Glomerular visceral epithelial cell (primary cell): ENCODE data around the gene ACTG2.

Experiments
- DNase-seq: peaks from one replicate; pipeline ENCODE4 v3.0.0-alpha.2; 2016; ENCODE audit errors: extremely low spot score

Gene ACTG2

DNA sequence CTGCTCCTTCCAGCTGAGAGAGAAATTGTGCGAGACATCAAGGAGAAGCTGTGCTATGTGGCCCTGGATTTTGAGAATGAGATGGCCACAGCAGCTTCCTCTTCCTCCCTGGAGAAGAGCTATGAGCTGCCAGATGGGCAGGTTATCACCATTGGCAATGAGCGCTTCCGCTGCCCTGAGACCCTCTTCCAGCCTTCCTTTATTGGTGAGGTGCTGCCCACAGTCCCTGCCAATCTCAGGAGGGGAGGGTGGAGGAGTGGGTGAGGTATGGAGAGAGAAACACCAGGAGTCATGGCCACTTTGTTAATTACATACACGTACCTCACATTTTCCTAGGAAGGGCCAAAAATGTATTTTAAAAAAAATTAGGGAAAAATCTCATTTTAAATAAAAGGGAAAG is 21.9 kb downstream of the ACTG2 start:
- DNase-seq = no peak

DNA sequence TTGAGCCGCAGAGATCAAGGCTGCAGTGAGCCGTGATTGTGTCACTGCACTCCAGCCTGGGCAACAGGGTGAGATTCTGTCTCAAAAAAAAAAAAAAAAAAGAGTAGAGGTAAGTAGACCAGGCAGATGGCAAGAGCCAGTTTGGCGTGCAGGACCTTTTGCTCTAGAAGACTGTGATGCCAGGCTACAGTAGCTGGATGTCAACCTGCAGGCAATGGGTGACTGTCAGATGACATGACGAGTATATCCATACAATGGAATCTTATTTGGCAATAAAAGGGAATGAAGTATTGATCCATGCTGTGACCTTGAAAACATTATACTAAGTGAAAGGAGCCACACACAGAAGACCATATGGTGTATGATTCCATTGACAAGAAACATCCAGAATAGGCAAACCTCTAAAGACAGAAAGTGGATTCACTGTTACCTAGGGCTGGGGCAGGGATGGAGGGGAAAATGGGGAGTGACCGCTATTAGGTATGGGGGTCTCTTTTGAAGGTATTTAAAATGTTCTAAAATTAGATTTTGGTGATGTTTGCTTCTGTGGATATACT is 22.7 kb downstream of the ACTG2 start:
- DNase-seq = no peak

DNA sequence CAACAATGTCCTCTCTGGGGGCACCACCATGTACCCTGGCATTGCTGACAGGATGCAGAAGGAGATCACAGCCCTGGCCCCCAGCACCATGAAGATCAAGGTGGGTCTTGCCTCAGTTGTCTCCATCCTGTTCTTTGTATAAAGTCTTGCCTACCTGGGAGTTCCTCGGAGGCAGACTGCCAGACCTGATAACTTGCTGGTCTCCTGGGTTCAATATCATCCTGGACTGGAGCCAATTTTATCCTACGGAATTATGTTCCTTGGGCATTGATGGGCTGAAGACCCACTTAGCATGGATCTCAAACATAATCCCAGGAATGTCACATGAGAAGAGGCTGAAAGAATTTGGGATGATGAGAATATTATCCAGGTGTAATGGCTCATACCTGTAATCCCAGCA is 23.9 kb downstream of the ACTG2 start:
- DNase-seq = no peak

DNA sequence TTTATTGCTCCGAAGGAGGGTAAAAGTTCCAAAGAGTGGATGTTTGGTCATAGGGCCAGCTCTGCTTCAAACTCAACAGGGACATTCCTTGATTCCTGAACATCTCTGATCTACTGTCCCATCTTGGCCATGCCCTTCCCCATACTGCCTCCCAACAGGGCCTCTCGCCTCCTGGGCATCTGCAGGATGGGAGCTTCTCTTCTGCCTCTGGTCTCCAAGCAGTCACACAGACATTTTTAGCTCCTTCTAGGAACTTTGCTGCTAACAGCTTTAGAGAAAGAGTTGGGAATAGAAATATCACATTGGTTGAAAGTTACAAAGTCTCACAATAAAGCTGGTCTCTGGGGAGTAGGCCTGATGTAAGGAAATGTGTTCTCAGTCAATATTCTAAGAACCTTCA is 24.5 kb downstream of the ACTG2 start:
- no peak for DNase-seq

DNA sequence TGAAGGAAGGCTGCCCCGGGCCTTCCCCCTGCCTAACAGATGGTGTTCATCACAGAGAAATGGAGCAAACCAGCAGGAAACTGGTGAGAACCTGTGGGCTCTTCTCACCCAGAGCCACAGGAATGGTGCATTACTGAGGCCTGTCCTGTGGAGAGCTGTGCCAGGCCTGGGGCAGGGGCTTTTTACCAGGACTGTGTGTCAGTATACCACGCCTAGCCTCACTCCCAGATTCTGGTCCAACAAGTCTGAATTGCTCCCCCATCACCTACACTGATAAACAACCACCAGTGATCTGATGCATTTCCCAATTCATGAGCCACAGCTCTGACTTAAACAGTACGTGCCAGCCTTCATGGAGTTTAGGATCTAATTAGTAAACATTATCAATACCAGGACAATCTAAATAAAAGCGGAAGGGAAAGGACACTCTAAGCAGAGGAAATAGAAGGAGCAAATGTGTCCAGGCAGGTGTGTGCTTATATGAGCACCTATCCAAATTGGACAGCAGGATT is 24.9 kb downstream of the ACTG2 start:
- DNase-seq = no peak

DNA sequence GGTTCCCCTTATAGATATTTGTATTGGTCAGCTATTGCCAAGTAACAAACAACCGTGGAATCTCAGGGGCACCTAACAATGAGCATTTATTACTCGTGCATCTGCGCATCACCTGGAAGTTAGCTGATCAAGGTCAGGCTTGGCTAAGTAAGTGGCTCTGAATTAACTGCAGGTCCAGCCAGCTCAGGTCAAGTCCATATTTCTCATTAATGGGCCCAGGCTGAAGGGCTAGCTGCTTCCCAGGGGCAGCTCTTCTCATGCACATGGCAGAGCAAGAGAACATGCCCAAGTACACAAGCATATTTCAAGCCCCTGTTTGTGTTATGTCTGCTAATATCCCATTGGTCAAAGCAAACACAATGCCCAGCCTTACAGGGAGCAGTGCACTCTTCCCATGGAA is 26.0 kb downstream of the ACTG2 start:
- no peak for DNase-seq

DNA sequence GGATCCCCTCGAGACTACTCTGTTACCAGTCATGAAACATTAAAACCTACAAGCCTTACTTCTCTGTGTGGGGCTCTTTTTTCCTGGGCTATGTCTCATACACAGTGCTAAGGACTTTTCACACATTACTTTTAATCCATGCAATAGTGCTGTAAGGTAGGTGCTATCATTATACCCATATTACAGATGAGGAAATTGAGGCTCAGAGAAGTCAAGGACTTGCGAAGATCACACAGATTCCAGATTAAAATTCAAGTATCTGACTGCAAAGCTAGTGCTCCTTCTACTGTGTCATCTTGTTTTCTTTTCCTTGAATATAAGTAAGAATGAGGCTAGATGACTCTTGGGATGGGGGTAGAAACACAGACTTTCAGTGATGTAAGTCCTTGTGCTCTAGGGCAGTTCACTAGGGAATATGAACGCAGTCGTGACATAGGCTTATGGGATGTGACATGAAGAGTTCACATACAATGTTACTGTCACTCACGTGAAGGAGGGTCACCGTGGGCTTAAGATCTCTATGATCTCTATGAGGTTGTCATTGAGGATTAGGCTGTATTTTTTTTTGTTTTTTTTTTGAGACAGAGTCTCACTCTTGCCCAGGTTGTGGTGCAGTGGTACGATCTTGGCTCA is 26.9 kb downstream of the ACTG2 start:
- no peak for DNase-seq

DNA sequence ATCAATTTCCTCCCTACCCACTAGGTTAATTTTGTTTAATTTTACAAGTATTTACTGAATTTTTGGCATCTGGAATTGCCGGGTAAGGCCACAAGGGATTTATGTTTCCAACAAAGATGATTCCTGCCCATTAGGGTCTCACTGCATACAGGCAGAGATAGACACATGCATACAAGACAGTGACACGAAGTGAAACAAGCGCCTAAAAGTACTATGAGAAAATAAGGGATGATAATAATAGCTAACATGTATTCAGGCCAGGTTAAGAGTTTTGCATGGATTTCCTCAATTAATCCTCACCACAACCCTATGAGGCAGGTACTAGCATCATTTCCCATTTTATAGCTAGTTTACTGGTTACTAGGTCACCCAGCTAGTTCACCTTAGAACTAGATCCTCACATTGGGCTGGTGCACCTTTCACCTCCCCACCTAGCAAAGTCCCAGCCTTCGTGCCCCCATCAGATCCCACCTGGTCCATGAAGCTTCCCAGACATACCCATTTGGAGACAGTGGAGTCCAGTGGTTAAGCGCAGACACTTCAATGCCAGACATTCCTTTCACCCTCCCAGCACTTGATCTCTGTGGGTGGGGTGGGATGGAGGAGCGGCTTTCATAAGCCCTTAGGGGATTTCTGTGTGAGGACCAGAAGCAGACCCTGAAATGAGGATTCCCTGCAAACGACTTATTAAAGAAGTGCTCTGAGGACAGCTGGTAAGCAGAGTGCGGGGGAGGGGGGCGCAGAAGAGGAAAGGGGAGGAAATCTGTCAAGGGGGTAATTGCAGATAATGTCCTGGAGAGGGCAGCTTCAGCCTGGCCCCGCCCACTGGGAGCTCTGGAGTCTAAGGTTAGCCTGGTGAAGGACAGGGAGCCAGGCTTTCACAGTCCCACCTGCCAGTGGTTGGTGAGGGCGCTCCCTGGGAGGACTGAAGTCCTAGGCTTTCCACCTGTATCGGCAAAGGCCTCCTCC is 28.1 kb downstream of the ACTG2 start:
- no peak for DNase-seq

DNA sequence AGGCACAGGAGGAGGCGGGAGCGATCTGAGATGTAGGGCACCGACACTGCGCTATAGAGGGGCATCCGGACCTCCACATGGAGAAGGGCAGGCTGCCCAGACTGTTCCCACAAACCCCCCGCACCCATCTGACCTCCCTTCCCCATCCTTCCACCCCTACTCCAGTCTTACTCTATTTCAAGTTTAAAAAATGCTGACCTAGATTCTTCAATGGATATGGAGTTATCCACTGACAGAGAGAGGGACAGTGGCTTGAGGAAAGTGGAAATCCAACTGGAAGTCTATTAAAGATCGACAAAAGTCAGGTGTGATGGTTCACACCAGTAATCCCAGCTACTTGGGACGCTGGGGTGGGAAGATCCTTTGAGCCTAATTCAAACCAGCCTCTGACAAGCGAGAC is 28.8 kb downstream of the ACTG2 start:
- no peak for DNase-seq

DNA sequence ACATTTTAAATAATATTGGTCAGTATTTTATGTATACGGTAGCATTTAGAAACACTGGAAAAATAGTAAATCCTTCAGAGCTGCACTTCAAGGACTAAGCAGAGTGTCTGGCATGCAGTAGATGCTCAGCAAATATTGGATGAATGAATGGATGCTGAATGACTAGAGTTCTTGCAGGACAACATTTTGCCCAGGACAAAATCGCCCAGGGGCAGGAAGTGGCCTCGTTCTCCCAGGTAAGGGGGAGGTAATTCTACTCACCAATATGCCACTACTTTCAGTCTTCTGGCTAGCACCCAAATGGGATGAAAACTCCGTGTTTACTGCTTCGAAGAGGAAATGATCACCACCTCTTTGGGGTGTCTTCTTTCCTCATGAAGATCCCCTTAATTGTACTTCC is 29.9 kb downstream of the ACTG2 start:
- no peak for DNase-seq

DNA sequence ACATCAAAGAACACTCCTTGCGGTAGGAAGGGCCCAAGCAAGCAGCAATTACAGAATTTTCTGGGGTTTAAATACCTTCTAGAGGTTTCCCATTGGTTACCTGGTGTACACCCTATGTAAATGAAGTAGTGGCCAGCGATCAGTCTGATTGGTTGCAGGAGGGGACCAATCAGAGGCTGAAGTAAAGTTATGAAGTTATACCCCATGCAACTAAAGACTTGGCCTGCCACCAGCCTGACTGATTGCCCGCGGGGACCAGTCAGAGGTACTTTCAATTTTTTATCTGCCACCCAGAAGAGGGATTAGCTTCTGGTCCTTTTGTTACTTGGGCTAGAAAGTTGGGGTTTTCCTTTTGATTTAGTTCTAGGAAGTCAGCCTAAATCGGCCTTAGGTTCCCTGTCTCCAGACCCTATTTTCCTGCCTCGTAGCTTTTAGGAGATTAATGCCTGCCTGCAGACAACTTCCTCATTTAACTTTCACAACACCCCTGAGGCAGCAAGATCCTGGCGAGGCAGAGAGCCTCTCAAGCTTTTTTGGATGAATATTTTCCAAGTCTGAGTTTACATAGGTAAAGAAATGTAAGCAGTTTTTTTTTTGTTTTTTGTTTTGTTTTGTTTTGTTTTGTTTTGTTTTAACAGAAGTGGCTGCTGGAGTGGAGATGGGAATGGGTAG is 32.4 kb downstream of the ACTG2 start:
- no peak for DNase-seq

DNA sequence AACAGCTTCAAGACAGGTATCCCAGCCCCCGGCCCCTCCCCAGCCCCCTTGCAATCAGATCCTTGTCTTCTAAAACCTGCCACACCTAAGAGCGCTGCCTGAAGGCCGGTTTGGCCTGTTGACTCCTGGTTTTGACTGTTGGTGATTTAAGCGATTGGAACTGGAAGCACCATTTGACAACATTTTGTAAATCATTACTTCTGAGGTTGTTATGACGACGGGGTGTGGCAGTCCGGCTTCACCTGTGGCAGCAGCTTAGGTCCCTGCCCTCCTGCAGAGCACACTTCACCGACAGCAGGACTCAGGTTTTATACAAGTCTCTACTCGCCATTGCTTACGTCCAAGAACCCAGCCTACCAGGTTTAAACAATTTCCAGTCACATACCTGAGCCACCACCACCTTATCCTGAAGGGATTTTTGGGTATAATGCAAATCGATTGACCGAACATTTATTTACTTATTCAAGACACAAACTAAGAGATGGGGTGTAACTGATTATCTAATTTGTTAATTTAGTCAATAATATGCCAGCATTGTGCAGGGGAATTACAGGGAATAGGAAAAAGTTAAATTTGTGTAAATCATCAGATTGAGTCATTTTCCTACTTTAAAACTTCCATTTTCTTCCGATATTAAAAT is 33.2 kb downstream of the ACTG2 start:
- DNase-seq = no peak

DNA sequence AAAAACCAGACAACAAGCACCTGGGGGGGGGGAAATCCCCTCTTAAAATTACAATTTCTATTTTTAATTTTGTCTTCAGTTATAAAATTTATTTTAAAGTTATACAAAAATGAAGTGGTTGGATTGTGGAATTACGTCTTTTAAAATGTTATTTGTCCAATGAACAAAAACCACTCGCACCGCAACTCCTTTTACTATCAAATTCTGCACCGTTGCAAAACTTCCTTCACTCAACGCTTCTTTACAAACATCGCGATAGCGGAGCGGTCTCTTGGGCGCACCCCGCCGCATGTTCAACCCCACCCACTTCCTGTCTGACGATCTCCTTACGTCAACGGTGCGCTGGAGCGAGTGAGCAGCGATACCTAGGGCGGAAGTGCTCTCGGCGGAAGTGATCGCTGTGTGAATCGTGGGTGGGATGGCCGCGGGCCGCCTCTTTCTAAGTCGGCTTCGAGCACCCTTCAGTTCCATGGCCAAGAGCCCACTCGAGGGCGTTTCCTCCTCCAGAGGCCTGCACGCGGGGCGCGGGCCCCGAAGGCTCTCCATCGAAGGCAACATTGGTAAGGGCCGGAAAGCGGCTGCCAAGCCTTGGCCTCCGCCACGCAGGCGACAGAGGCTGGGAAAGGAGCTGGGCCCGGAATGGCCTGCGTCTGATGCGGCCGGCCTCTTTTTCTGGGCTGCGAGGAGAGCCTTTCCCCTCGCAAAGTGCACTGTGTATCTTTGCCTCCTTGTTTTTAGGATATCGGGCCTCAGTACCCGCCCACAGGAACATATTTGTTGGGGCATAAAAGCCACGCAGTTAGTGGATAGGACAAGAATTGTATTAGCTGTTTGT is 33.9 kb downstream of the ACTG2 start, which contains the start of gene DGUOK:
DGUOK (plus strand) TSS at position 388 of the 835 bp plus-strand sequence; CDS start at position 419, 31 bp downstream.
- DNase-seq = peak; percentile 97

DNA sequence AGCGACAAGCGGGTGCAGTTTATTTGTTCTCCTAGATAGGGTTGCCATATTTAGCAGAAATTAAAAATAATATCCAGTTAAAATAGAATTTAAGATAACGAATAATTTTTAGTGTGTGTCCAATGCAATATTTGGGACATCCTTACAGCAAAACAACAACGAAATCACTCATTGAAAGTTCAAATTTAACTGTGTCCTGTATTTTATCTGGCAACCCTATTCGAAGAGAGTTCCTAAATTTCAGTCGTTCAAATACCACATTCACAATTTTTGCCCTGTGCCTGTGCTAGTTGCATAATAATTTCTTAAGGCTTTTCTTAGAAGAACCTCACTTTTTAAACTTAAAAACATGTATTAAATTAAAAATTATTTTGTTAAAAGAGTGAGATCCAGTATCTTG is 34.5 kb downstream of the ACTG2 start:
- DNase-seq = no peak

DNA sequence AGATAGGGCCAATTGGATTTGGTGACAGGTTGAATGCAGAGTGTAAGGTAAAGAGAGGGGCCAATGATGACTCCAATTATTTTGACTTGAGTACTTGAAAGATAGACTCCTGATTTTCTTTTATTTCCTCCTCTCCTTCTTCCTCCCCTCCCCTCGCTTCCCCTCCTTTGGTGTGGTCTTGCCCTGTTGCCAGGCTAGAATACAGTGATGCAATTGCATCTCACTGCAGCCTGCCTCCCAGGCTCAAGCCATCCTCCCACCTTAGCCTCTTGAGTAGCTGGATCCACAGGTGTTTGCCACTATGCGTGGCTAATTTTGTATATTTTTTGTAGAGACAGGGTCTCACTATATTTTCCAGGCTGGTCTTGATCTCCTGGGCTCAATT is 36.1 kb downstream of the ACTG2 start:
- no peak for DNase-seq

DNA sequence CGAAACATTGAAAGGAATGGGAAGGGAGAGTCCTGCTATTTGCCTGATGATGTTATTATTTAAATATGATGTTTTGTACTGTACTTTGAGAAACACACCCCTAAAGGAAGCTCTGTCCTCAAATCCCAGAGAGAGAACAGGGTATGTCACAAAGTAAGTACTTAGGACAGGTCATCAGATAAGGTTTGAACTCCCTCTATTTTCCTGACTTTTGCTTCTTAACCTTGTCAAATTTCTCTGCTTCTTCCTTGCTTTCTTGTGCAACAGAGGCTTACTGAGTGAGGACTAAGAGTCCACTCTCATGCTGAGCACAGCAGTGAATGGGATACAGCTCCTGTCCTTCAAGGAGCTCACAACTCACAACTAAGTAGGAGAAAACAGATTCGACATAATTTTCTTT is 37.6 kb downstream of the ACTG2 start:
- no peak for DNase-seq

DNA sequence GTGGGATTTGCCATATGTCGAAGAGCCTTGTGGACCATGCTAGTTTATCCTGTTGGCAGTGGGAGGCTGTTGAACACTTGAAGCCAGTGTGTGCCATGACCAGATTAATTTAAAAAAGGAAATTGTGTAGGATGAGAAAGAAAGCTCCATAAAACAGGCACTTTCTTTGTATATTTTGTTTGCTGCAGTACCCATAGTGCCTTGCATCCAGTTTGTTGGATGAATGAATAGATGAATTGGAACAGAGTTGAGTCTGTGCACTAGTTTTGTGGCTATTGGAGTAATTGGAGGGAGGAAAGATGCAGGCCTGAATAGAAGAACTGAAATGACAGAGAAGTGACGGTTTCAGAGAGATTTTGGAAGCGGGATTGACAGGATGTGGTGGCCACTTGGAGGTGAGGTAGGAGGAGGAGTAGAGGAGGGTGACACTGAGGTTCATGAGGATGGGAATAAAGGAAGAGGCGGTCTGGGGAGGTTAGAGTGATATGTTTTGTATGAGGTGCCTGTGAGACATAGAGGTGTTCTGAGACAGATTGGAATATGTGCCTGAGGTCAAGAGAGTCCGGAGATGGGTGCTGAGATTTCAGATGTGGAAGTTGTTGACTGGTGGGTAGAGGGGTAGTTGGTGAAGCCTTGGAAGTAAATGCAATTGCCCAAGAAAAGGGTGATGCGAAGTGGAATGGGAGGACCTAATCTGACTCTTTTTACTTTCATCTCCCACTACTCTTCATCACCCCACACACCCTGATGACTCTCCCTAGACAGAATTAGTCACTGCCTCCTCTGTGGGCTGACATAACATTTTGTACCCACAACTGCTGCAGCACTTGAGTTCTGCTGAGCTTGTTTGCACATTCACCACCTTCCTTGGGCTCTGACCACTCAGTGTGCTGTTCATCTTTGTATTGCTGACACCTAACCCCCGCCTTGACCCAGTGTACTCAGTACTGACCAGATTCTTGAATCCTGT is 39.0 kb downstream of the ACTG2 start:
- peak; percentile 56 for DNase-seq

DNA sequence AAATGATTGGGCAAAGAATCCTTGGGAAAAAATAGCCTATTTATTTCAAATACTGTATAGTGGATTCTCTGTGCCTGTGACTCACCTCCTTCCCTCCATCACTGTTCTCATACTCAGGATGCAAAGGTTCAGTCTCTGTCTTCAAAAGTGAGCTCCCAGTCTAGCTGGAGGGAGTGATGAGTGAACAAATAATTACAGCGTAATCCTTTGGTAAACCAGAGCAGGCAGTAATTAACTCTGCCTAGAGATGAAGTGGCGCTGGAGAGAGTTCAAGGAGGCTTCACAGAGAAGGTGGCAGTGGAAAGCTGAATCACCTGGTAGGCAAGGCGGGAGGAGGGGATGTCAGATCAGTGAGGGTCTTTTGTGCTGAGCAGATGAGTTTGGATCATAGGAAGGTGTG is 40.4 kb downstream of the ACTG2 start:
- no peak for DNase-seq

DNA sequence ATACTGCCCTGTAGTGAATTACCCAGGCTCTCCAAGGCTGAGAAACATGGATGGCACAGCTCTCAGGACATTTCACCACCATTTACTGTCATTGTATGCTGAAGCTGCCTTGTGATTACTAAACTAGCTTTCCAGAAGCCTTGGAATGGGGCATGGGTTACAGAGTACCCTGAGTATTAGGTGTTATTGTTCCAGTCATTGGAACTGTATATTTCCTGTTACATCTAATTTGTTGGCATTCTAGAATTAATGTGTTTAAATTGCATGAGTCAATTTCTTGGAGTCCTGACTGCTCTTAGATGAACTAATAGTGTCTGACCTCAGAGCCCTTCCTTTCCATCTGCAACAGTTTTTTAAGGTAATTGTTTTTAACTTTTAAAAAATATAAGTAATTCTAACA is 42.8 kb downstream of the ACTG2 start:
- DNase-seq = no peak
